Esophagus squamous epithelium (tissue), 5 donors: ENCODE measurements around the gene USP53. TPM values are rescaled to one million over a fixed set of nuclear protein-coding genes. Genes with fewer than 3 reads are reported as not detected.

ENCODE experiments used
- DNase-seq: peaks from one replicate; lab custom pipeline; 2025; lab: John Stamatoyannopoulos, UW
- H3K27ac ChIP-seq, 4 donors: fragments of 200-600 bp; sonication (generic); one replicate each; pipeline ENCODE4 v1.5.1; 2016 to 2019; ENCODE audit warnings: mild to moderate bottlenecking in 1 of 4
- H3K27me3 ChIP-seq, 4 donors: fragments of 200-600 bp; sonication (generic); 1 replicate in 3 of 4; 2 replicates in 1 of 4; pipeline versions ENCODE4 v1.5.1 to v1.6.0; 2017 to 2021; ENCODE audit warnings: antibody characterized with exemption in 1 of 4
- H3K36me3 ChIP-seq, 3 donors: fragments of 200-600 bp; sonication (generic); one replicate each; pipeline ENCODE4 v1.5.1; 2016 to 2019
- H3K4me1 ChIP-seq, 3 donors: fragments of 200-600 bp; sonication (generic); one replicate each; pipeline ENCODE4 v1.5.1; 2017 to 2019
- H3K4me3 ChIP-seq, 4 donors: fragments of 200-600 bp; sonication (generic); 1 replicate in 3 of 4; 2 replicates in 1 of 4; pipeline ENCODE4 v1.5.1; 2016 to 2019; ENCODE audit warnings: mild to moderate bottlenecking in 2 of 4, moderate library complexity in 1 of 4
- H3K9me3 ChIP-seq, 3 donors: fragments of 200-600 bp; sonication (generic); one replicate each; pipeline ENCODE4 v1.5.1; 2016 to 2019
- CTCF ChIP-seq, 6 experiments: fragments of 450-650 bp in 4 of 6; fragments of 200-600 bp in 2 of 6; sonication (generic) in 2 of 6; IDR thresholded peaks; one replicate each; pipeline ENCODE4 v1.5.1; 2016 to 2019; ENCODE audit warnings: antibody characterized with exemption in 6 of 6, mild to moderate bottlenecking in 4 of 6, moderate library complexity in 4 of 6
- POLR2A ChIP-seq, 4 donors: fragments of 450-650 bp; IDR thresholded peaks; one replicate each; pipeline ENCODE4 v1.6.1; 2017; ENCODE audit warnings: antibody characterized with exemption in 4 of 4, mild to moderate bottlenecking in 4 of 4, moderate library complexity in 3 of 4
- WGBS, 2 donors: methylation state at CpG; one replicate each; pipeline ENCODE4 v1.1.5; 2018; 5-methylcytosine and 5-hydroxymethylcytosine counted together
- intact Hi-C: fragments of 100-400 bp; cut with DNase I; formaldehyde crosslinking; loops from one replicate; pipeline ENCODE4 v1.15.0; 2022
- total RNA-seq, 4 donors: library from RNA; depleted of rRNA; stranded (reverse); fragments of >200 nt; gene quantifications; one replicate each; pipeline ENCODE4 v1.1.0, GENCODE V29; 2016
- donor health status: DM: yes; HTN: yes; CAD: no.

The USP53 gene
- total RNA-seq, 4 donors from 2014 or later: 21.9 to 71.5 (median 29.9) TPM

GRCh38 chr4:119314356-119314755 is 101.8 kb downstream of the USP53 start:
- WGBS, 2 donors: 6 to 12% methylated on average over 4 of the region's 4 CpGs
- TF ChIP-seq POLR2A (IDR thresholded peaks at IDR 0.05) (no peak), CTCF (IDR thresholded peaks at IDR 0.05) (peak in 5 of 6 experiments; percentile 29 to 65 (median 36))
- intact Hi-C loops: loop anchor here (10.0 kb wide), 1 partner anchor 740 kb away; no protein-coding TSS in a partner anchor
- no peak for DNase-seq
- no peaks in the 10 kb centered on the region for H3K27me3 ChIP-seq
- H3K27ac ChIP-seq: no peak overlapping the region
- H3K36me3 ChIP-seq: no peaks in the 10 kb centered on the region
- no peaks in the 10 kb centered on the region for H3K4me1 ChIP-seq
- H3K4me3 ChIP-seq: no peak overlapping the region
- H3K9me3 ChIP-seq: no peaks in the 10 kb centered on the region

GRCh38 chr4:119315036-119315435 is 102.5 kb downstream of the USP53 start:
- no peak for DNase-seq
- H3K9me3 ChIP-seq: no peaks in the 10 kb centered on the region
- no peak overlapping the region for H3K4me3 ChIP-seq
- intact Hi-C loops: loop anchor here (10.0 kb wide), 1 partner anchor 740 kb away; no protein-coding TSS in a partner anchor
- H3K27me3 ChIP-seq: no peaks in the 10 kb centered on the region
- H3K36me3 ChIP-seq: no peaks in the 10 kb centered on the region
- TF ChIP-seq POLR2A (IDR thresholded peaks at IDR 0.05) (no peak), CTCF (IDR thresholded peaks at IDR 0.05) (no peak)
- H3K27ac ChIP-seq: no peak overlapping the region
- 61 to 74% methylated on average over 2 of the region's 2 CpGs for WGBS, 2 donors
- no peaks in the 10 kb centered on the region for H3K4me1 ChIP-seq

- no peaks in the 10 kb centered on the region for H3K36me3 ChIP-seq
- no peak for TF ChIP-seq CTCF (IDR thresholded peaks at IDR 0.05)
- TF ChIP-seq POLR2A (IDR thresholded peaks at IDR 0.05): no peak
- no peaks in the 10 kb centered on the region for H3K9me3 ChIP-seq
- intact Hi-C loops: loop anchor here (10.0 kb wide), 1 partner anchor 737 kb away; no protein-coding TSS in a partner anchor
- 42 to 55% methylated on average over 2 of the region's 2 CpGs for WGBS, 2 donors
- no peaks in the 10 kb centered on the region for H3K4me1 ChIP-seq
- DNase-seq: no peak
- H3K27me3 ChIP-seq: no peaks in the 10 kb centered on the region
- no peak overlapping the region for H3K27ac ChIP-seq
- H3K4me3 ChIP-seq: no peak overlapping the region
These were observed 105.5 kb downstream of the USP53 start for GRCh38 chr4:119317990-119318389.

- H3K36me3 ChIP-seq: no peaks in the 10 kb centered on the region
- H3K4me1 ChIP-seq: no peaks in the 10 kb centered on the region
- H3K4me3 ChIP-seq: no peak within 1 kb of the TSS
- H3K9me3 ChIP-seq: no peaks in the 10 kb centered on the region
- H3K27ac ChIP-seq: no peak within 1 kb of the TSS
- TF ChIP-seq CTCF (IDR thresholded peaks at IDR 0.05): no peak
- no peak for TF ChIP-seq POLR2A (IDR thresholded peaks at IDR 0.05)
- WGBS, 2 donors: 76 to 79% methylated on average over 6 of the region's 6 CpGs
- intact Hi-C loops: no loop called here
- no peak for DNase-seq
- H3K27me3 ChIP-seq: no peaks in the 10 kb centered on the region
These were observed 109.6 kb downstream of the USP53 start, which contains the start of gene FABP2 for GRCh38 chr4:119321921-119322687. FABP2 (minus strand) TSS chr4:119322138; CDS start chr4:119322102, 36 bp downstream.

- TF ChIP-seq CTCF (IDR thresholded peaks at IDR 0.05) (no peak), POLR2A (IDR thresholded peaks at IDR 0.05) (no peak)
- Histone ChIP-seq H3K4me1 (no peaks in the 10 kb centered on the region), H3K36me3 (no peaks in the 10 kb centered on the region), H3K27me3 (no peaks in the 10 kb centered on the region), H3K27ac (no peak overlapping the region), H3K9me3 (no peaks in the 10 kb centered on the region), H3K4me3 (no peak overlapping the region)
- no peak for DNase-seq
- 73% methylated on average over 2 of the region's 2 CpGs for WGBS, 2 donors
- intact Hi-C loops: no loop called here
These were observed 116.2 kb downstream of the USP53 start for GRCh38 chr4:119328695-119329094.
